ENCODE results near the gene PAWR. TPM values are rescaled to one million over a fixed set of nuclear protein-coding genes. Genes with fewer than 3 reads are reported as not detected.

Gene PAWR
- total RNA-seq, 1 experiment from 2014 or later, result 204 TPM

- peaks cover 12% of the 10 kb centered on the region; the same call in 1 of the 2 replicates for H4K20me1 ChIP-seq (ENCODE audit: insufficient read depth)
- H3K36me3 ChIP-seq (ENCODE audit: low read depth), result peaks cover 19% of the 10 kb centered on the region
- H3K4me1 ChIP-seq (replicated peaks; ENCODE audit: insufficient read depth), result no peaks in the 10 kb centered on the region
- POLR2A ChIA-PET (ENCODE audit: unreplicated experiment), result no interaction called here
- BruUV-seq (replicated peaks), result no TSS peak
- H3K9me3 ChIP-seq (ENCODE audit: insufficient read depth, low read depth), result no peaks in the 10 kb centered on the region
- TF ChIP-seq CTCF (conservative IDR thresholded peaks at IDR 0.05) (no peak), EZH2 (IDR thresholded peaks at IDR 0.05; ENCODE audit: low read depth) (no peak)
- no peak overlapping the region for H2AFZ ChIP-seq
- no peak for DNase-seq
- H3K9me2 ChIP-seq (ENCODE audit: insufficient read depth), result no peaks in the 10 kb centered on the region
- peaks cover 10% of the 10 kb centered on the region for H3F3A ChIP-seq (ENCODE audit: insufficient read depth, low read depth)
- H3K27ac ChIP-seq, result no peak overlapping the region
- CTCF ChIA-PET, result no interaction called here
- no peak overlapping the region for H3K4me3 ChIP-seq
- H3K79me2 ChIP-seq (ENCODE audit: low read depth), result peaks cover 100% of the 10 kb centered on the region
- intact Hi-C loops (cut with micrococcal nuclease; ENCODE audit: unreplicated experiment), result no loop called here
- no peak overlapping the region for H3K4me2 ChIP-seq
- no peaks in the 10 kb centered on the region for H3K27me3 ChIP-seq (ENCODE audit: insufficient read depth, low read depth)
Observed at GRCh38 chr12:79664518-79664917, 26.2 kb downstream of the PAWR start.

- Histone ChIP-seq H3K9me2 (ENCODE audit: insufficient read depth) (no peaks in the 10 kb centered on the region), H3F3A (ENCODE audit: insufficient read depth, low read depth) (peaks cover 12% of the 10 kb centered on the region), H3K9me3 (ENCODE audit: insufficient read depth, low read depth) (no peaks in the 10 kb centered on the region), H3K4me2 (no peak overlapping the region), H3K79me2 (ENCODE audit: low read depth) (peaks cover 100% of the 10 kb centered on the region), H3K4me3 (no peak overlapping the region), H3K27ac (0 out of 2 replicates have a peak overlapping the region, but pooled peaks have one; percentile 10), H4K20me1 (ENCODE audit: insufficient read depth) (peaks cover 12% of the 10 kb centered on the region; the same call in 1 of the 2 replicates), H2AFZ (no peak overlapping the region), H3K36me3 (ENCODE audit: low read depth) (peaks cover 21% of the 10 kb centered on the region), H3K4me1 (replicated peaks; ENCODE audit: insufficient read depth) (no peaks in the 10 kb centered on the region), H3K27me3 (ENCODE audit: insufficient read depth, low read depth) (no peaks in the 10 kb centered on the region)
- DNase-seq, result no peak
- intact Hi-C loops (cut with micrococcal nuclease; ENCODE audit: unreplicated experiment), result no loop called here
- POLR2A ChIA-PET (ENCODE audit: unreplicated experiment), result no interaction called here
- TF ChIP-seq CTCF (conservative IDR thresholded peaks at IDR 0.05) (no peak), EZH2 (IDR thresholded peaks at IDR 0.05; ENCODE audit: low read depth) (no peak)
- CTCF ChIA-PET, result no interaction called here
- no TSS peak for BruUV-seq (replicated peaks)
Observed at GRCh38 chr12:79662046-79662811, 28.5 kb downstream of the PAWR start.

GRCh38 chr12:79661629-79662028, 29.1 kb downstream of the PAWR start:
- H3K9me2 ChIP-seq (ENCODE audit: insufficient read depth), result no peaks in the 10 kb centered on the region
- ChIA-PET CTCF (no interaction called here), POLR2A (ENCODE audit: unreplicated experiment) (no interaction called here)
- intact Hi-C loops (cut with micrococcal nuclease; ENCODE audit: unreplicated experiment), result no loop called here
- no peak overlapping the region for H2AFZ ChIP-seq
- no peaks in the 10 kb centered on the region for H3K9me3 ChIP-seq (ENCODE audit: insufficient read depth, low read depth)
- peaks cover 12% of the 10 kb centered on the region; the same call in 1 of the 2 replicates for H4K20me1 ChIP-seq (ENCODE audit: insufficient read depth)
- 0 out of 2 replicates have a peak overlapping the region, but pooled peaks have one; percentile 10 for H3K27ac ChIP-seq
- H3K27me3 ChIP-seq (ENCODE audit: insufficient read depth, low read depth), result no peaks in the 10 kb centered on the region
- peaks cover 12% of the 10 kb centered on the region for H3F3A ChIP-seq (ENCODE audit: insufficient read depth, low read depth)
- no peak overlapping the region for H3K4me2 ChIP-seq
- TF ChIP-seq CTCF (conservative IDR thresholded peaks at IDR 0.05) (no peak), EZH2 (IDR thresholded peaks at IDR 0.05; ENCODE audit: low read depth) (no peak)
- peaks cover 21% of the 10 kb centered on the region for H3K36me3 ChIP-seq (ENCODE audit: low read depth)
- no peak overlapping the region for H3K4me3 ChIP-seq
- no TSS peak for BruUV-seq (replicated peaks)
- no peaks in the 10 kb centered on the region for H3K4me1 ChIP-seq (replicated peaks; ENCODE audit: insufficient read depth)
- peaks cover 100% of the 10 kb centered on the region for H3K79me2 ChIP-seq (ENCODE audit: low read depth)
- DNase-seq, result no peak
